ENCODE data around the gene DEFB132. TPM values are rescaled to one million over a fixed set of nuclear protein-coding genes. Genes with fewer than 3 reads are reported as not detected.

Gene DEFB132
- total and polyA plus RNA-seq, 9 of the 15 experiments (the other 6 are each of a cell fraction or from before 2014, with no cell fraction given), result not detected

GRCh38 chr20:300345-300990 lies 42.9 kb downstream of the DEFB132 start:
- intact Hi-C loops (cut with micrococcal nuclease), result no loop called here
- WGBS (ENCODE audit: insufficient coverage, low coverage, missing lambda C conversion rate), result 57% methylated on average over 9 of the region's 10 CpGs
- ChIA-PET CTCF (ENCODE audit: low intra/inter-chr PET ratio) (no interaction called here), POLR2A (interaction anchor here (0.6 to 2.5 kb wide), 8 partner anchors 8 to 262 kb away, joined by 3 to 9 read pairs (median 3); partner anchors contain the start of gene SOX12)
- peaks cover 25% of the 10 kb centered on the region; the same call in 2 of the 3 replicates for H3K36me3 ChIP-seq (ENCODE audit: control insufficient read depth, insufficient read depth, low read length)
- peak overlapping the region; percentile 90; the same call in 1 of the 2 replicates for H3K4me3 ChIP-seq
- no peaks in the 10 kb centered on the region for H3K9me1 ChIP-seq (ENCODE audit: control insufficient read depth, insufficient read depth, low read length)
- no peak overlapping the region; a peak in 1 of 4 replicates for H3K9ac ChIP-seq (ENCODE audit: insufficient read depth in 1 of 2, low read depth in 2 of 2, low read length in 2 of 2)
- peak; percentile 37 for FAIRE-seq
- peaks cover 21 to 22% of the 10 kb centered on the region in 2 experiments; a peak in 4 of 5 replicates for H3K4me1 ChIP-seq (replicated peaks in 1 of 2; ENCODE audit: control insufficient read depth in 2 of 2, insufficient read depth in 2 of 2, low read length in 2 of 2)
- no TSS peak for BruUV-seq (replicated peaks)
- in situ Hi-C loops (cut with MboI), result no loop called here
- peaks cover 47% of the 10 kb centered on the region for H3K79me2 ChIP-seq (ENCODE audit: control insufficient read depth, insufficient read depth, low read length)
- H3K4me2 ChIP-seq (ENCODE audit: insufficient read depth, low read length), result peak overlapping the region; percentile 95
- TF ChIP-seq TRIM28 (IDR thresholded peaks at IDR 0.05) (peak; percentile 61; the same call in 1 of the 2 replicates), ZNF717 (CRISPR knock-in tag; IDR thresholded peaks at IDR 0.05) (no peak), ZNF316 (IDR thresholded peaks at IDR 0.05) (peak; percentile 65)
- no peak for ATAC-seq
- H3K27me3 ChIP-seq (ENCODE audit: control insufficient read depth in 2 of 2, insufficient read depth in 2 of 2, low read length in 2 of 2), result no peaks in the 10 kb centered on the region
- no peak overlapping the region for H3K27ac ChIP-seq (ENCODE audit: extremely low read depth, low read depth, low read length)
- DNase-seq (ENCODE audit: extremely low read depth in 1 of 4, low spot score in 3 of 4), result no peak
- H4K20me1 ChIP-seq (replicated peaks; ENCODE audit: control insufficient read depth, insufficient read depth, low read length), result peaks cover 13% of the 10 kb centered on the region
- no peaks in the 10 kb centered on the region for H3K9me3 ChIP-seq (replicated peaks; ENCODE audit: control insufficient read depth, insufficient read depth, low read depth, low read length)
- H2AFZ ChIP-seq (ENCODE audit: low read depth, low read length), result no peak overlapping the region

- no peak overlapping the region for H3K9ac ChIP-seq (ENCODE audit: insufficient read depth in 1 of 2, low read depth in 2 of 2, low read length in 2 of 2)
- DNase-seq (ENCODE audit: extremely low read depth in 1 of 4, low spot score in 3 of 4) (no peak), FAIRE-seq (no peak), ATAC-seq (no peak)
- in situ Hi-C loops (cut with MboI) (no loop called here), intact Hi-C loops (cut with micrococcal nuclease) (no loop called here)
- POLR2A ChIA-PET, result interaction anchor here (0.6 to 1.3 kb wide), 2 partner anchors 20 to 77 kb away, joined by 3 read pairs; no protein-coding TSS in a partner anchor
- H3K27me3 ChIP-seq (ENCODE audit: control insufficient read depth in 2 of 2, insufficient read depth in 2 of 2, low read length in 2 of 2), result no peaks in the 10 kb centered on the region
- H3K4me1 ChIP-seq (replicated peaks in 1 of 2; ENCODE audit: control insufficient read depth in 2 of 2, insufficient read depth in 2 of 2, low read length in 2 of 2), result peaks cover 10 to 17% of the 10 kb centered on the region in 2 experiments; a peak in 4 of 5 replicates
- no peaks in the 10 kb centered on the region for H3K9me1 ChIP-seq (ENCODE audit: control insufficient read depth, insufficient read depth, low read length)
- no peak overlapping the region for H2AFZ ChIP-seq (ENCODE audit: low read depth, low read length)
- no TSS peak for BruUV-seq (replicated peaks)
- CTCF ChIA-PET (ENCODE audit: low intra/inter-chr PET ratio), result no interaction called here
- H3K4me3 ChIP-seq, result no peak overlapping the region
- no peaks in the 10 kb centered on the region for H3K9me3 ChIP-seq (replicated peaks; ENCODE audit: control insufficient read depth, insufficient read depth, low read depth, low read length)
- peaks cover 13% of the 10 kb centered on the region for H4K20me1 ChIP-seq (replicated peaks; ENCODE audit: control insufficient read depth, insufficient read depth, low read length)
- no peak overlapping the region for H3K4me2 ChIP-seq (ENCODE audit: insufficient read depth, low read length)
- H3K36me3 ChIP-seq (ENCODE audit: control insufficient read depth, insufficient read depth, low read length), result peaks cover 25% of the 10 kb centered on the region; the same call in 2 of the 3 replicates
- peaks cover 40% of the 10 kb centered on the region for H3K79me2 ChIP-seq (ENCODE audit: control insufficient read depth, insufficient read depth, low read length)
- H3K27ac ChIP-seq (ENCODE audit: extremely low read depth, low read depth, low read length), result no peak overlapping the region
- 85% methylated on average over 13 of the region's 13 CpGs for WGBS (ENCODE audit: insufficient coverage, low coverage, missing lambda C conversion rate)
- TF ChIP-seq CREBBP (IDR thresholded peaks at IDR 0.05; ENCODE audit: low read depth, low read length) (no peak), ZNF668 (CRISPR knock-in tag; IDR thresholded peaks at IDR 0.05) (no peak), SAP30 (IDR thresholded peaks at IDR 0.05; ENCODE audit: borderline replicate concordance, insufficient read depth, low read depth, low read length, poor library complexity, severe bottlenecking) (no peak), NFE2 (IDR thresholded peaks at IDR 0.05; ENCODE audit: low read depth) (no peak), ZNF551 (CRISPR knock-in tag; IDR thresholded peaks at IDR 0.05) (no peak), MXD1 (CRISPR knock-in tag; IDR thresholded peaks at IDR 0.05; ENCODE audit: borderline replicate concordance, poor library complexity, severe bottlenecking) (no peak), PCBP2 (IDR thresholded peaks at IDR 0.05; ENCODE audit: low read depth, low read length, poor library complexity, severe bottlenecking) (no peak), NBN (IDR thresholded peaks at IDR 0.05; ENCODE audit: low read depth) (no peak)
Measured at GRCh38 chr20:301886-302848, 44.6 kb downstream of the DEFB132 start.
